HG03196 (cell line): ENCODE results near the gene PHACTR1.

Experiments
- ATAC-seq: cut with Tn5 transposase; IDR thresholded peaks from one replicate; pipeline ENCODE4 v1.9.1; 2021; ENCODE audit not compliant: unreplicated experiment

PHACTR1 gene

DNA sequence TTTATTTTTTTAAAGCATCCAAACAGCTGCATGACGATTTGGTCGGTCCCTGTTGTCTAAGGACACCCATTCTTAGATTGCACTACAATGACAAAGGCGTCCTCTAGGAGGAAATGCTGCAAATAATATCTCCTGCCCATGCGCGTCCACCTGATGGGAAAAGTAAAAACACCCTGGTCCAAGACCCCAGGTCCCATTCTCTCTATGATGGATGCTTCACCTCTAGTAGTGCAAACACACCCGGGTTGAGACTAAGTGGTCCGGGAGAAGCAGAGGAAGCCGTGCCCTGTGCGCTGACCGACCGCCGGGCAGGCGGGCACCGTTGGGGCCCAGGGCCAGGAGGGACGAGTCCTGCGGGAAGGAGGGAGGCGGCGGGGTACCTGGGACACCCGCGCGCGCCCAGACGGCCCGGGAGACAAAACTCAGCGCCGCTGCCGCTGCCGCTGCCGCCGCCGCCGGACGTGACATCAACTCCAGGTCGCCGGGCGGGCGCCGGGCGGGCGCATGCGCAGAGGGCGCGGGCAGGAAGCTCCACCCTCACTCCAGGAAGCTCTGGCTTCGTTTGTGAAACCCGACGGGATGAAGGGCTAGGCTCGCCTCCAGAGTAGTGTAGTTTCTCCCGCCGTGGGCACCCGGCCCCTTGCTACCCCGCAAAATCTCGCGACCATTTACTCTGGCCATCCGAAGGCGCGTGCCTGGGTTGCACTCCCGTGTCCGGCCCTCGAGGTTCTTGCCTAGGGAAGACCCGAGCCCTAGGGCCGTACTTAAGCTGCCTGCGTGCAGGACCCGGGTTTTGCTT lies 611.7 kb downstream of the PHACTR1 start, which contains the start of gene TBC1D7:
Gene TBC1D7 (minus strand): TSS at position 462 of the 799 bp plus-strand sequence. CDS start 1,639 bp downstream, outside the sequence.
- peak; percentile 86 for ATAC-seq

DNA sequence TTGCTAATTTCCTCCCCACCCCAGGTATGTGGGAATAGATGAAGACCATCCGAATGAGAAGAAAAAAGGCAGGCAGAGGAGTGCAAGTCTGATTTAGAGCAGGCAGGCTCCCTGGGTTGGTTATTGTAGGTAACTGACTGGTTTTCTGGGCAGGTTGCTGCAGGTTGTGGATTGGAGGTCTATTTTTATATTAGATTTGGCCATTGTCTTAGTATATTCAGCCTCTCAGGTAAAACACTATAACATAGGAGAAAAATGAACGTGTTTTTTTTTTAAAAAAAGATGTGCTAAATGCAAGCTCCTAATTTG lies 612.3 kb downstream of the PHACTR1 start:
- ATAC-seq: no peak

DNA sequence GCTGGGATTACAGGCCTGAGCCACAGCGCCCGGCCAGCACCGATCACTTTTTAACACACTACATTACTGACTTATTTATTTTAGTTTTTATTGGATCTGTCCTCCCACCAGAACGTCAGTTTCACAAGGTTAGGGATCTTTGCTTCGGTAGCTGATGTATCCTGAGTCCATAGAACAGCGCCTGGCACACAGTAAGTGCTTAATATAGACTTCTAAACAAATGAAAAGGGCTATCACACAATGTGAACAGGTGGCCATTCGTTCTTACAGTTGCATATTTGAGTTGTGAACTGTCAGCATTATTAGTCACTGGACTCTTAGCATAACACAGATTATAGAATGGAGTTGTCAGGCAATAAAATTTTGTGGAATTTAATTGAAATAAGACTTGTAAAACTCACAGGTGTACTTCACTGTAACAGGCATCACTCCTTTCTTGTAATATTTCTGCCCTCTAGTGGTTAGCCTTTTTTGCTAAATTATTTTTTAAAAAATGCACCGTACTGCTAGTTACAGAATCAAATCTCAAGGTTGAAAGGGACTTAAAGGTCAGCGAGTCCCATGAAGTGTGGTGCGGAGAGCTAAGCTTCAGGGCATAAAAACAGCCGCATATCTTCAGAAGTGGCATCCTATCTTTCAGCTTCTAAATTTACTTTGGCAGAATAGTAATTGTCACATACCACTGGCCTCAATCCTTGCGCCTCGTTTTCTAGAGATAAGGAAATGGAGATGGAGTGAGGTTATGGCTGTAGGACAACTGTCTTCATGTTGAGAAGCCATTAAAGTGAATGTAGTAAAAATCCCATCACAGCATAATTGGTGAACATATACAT lies 615.2 kb downstream of the PHACTR1 start:
- ATAC-seq: no peak

DNA sequence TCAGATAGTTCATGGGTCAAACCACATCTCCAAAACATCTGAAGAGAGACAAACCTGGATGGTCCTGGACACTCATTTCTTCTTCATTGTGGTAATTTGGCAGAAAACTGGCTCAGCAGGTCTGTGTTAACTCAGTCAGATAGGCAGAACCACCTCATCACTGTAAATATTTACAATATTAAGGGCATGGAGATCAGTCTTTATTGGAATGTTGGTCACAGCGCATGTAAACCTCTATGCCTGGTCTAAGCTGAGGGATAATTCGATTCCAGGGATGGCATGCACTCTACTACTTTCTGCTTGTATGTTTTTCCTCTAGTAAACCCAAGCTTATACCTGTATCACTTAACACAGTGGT lies 615.8 kb downstream of the PHACTR1 start:
- no peak for ATAC-seq

DNA sequence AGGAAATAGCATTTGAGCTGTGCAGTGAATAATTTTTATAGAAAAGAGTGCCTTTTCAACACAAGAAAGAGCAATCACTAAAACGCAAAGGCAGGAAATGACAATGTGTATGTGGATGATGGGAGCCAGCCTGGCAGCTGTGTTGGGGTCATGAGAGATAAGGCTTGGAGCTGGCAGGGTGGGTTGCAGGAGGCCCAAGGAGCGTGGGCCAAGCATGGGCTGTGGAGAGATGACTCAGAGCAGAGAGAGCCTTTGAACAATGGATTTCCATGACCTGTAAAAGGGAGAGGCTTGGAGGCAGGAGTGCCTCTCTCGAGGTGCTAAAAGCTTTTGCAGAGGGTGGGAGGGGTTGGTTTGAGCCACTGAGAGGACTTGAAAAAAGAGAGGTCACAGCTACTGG lies 618.4 kb downstream of the PHACTR1 start:
- no peak for ATAC-seq

DNA sequence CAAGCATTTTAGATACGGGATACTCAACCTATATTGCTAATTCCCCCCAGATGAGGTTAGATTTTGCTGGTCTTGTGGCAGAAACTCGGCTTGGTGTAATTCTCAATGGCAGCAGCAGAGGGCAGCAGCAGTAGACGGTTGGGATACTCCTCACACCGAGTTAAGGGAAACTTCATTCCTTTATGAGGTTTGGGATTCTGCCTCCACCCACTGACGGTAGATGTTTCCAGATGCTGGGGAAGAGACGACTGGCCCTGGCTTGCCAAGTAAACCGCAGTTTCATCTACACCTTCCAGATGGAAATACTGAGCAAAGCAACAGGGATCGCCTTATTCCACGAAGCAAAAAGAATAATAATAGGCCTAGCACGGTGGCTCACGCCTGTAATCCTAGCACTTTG lies 620.0 kb downstream of the PHACTR1 start:
- no peak for ATAC-seq

DNA sequence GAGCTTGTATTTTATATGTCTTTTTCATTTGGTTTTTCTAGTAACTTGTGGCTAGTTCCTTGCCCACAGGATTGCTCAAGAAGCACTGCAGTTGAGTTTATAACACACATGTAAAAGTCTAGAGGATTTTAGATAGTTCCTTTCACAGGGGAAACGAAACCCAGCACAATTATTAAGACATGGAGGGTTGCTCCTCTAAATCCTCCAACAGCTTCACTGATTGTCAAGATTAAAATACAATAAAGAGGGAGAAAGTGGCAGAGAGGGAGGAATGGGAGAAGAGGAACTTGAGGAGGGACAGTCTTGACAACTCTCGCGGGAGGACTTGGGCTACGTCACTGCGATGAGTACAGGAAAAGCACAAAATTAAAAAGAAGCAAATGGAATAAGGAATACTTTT lies 621.5 kb downstream of the PHACTR1 start:
- ATAC-seq: no peak
